ENCODE results near the gene RPS6KB2.

DNA sequence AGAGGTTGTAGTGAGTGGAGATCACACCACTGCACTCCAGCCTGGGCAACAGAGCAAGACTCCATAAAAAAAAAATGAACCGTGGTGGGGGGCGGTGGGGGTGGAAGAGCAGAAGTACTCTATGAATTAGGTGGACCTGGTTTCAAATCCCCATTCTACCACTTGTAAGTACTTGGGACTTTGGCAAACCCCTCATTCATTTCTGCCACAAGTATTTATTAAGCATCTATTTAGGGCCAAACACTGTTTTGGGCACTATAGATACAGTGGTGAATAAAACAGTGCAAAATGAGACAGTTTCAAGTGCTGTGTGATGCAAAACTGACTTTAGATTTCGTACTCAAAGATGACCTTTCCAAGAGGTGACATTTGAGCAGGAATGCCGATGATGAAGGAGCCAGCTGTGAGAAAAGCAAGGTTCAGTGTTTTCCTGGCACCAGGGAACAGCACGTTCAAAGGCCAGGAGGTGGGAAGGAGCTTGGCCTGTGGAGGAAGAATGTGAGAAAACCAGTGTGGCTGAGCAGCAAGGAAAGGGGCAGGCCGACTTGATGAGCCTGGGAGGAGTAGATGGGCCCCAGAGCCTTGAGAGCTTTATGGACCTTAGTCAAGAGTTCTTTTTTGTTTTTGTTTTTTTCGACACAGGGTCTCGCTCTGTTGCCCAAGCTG lies 42.2 kb downstream of the RPS6KB2 start:
- TF ChIP-seq GATA2 (IDR thresholded peaks at IDR 0.05; ENCODE audit: insufficient read depth, insufficient read length, low read depth, low read length) (no peak), MYC (IDR thresholded peaks at IDR 0.05; ENCODE audit: low read depth, low read length) (no peak), POLR2A (IDR thresholded peaks at IDR 0.05; ENCODE audit: low read depth, low read length) (no peak), POLR2AphosphoS5 (IDR thresholded peaks at IDR 0.05; ENCODE audit: insufficient read depth, low read depth, low read length) (no peak), JUN (IDR thresholded peaks at IDR 0.05; ENCODE audit: borderline replicate concordance, insufficient read depth, insufficient read length, low read depth) (no peak), EZH2 (IDR thresholded peaks at IDR 0.05; ENCODE audit: borderline replicate concordance, low read depth, low read length, severe bottlenecking) (no peak), FOS (IDR thresholded peaks at IDR 0.05; ENCODE audit: borderline replicate concordance, insufficient read depth, low read length) (no peak)
- TF ChIP-seq, protein P1, sequence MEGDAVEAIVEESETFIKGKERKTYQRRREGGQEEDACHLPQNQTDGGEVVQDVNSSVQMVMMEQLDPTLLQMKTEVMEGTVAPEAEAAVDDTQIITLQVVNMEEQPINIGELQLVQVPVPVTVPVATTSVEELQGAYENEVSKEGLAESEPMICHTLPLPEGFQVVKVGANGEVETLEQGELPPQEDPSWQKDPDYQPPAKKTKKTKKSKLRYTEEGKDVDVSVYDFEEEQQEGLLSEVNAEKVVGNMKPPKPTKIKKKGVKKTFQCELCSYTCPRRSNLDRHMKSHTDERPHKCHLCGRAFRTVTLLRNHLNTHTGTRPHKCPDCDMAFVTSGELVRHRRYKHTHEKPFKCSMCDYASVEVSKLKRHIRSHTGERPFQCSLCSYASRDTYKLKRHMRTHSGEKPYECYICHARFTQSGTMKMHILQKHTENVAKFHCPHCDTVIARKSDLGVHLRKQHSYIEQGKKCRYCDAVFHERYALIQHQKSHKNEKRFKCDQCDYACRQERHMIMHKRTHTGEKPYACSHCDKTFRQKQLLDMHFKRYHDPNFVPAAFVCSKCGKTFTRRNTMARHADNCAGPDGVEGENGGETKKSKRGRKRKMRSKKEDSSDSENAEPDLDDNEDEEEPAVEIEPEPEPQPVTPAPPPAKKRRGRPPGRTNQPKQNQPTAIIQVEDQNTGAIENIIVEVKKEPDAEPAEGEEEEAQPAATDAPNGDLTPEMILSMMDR (IDR thresholded peaks at IDR 0.05; ENCODE audit: extremely low read depth in 1 of 2, insufficient read depth in 1 of 2, low read depth in 1 of 2, low read length in 2 of 2): no peak
- TF ChIP-seq, protein P2, sequence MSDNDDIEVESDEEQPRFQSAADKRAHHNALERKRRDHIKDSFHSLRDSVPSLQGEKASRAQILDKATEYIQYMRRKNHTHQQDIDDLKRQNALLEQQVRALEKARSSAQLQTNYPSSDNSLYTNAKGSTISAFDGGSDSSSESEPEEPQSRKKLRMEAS (IDR thresholded peaks at IDR 0.05; ENCODE audit: insufficient read depth, insufficient read length): no peak

Data from endothelial cell of umbilical vein (primary cell).